ENCODE measurements around the gene MLH3.

GRCh38 chr14:74985028-74985310, 66.3 kb downstream of the MLH3 start:
- TF ChIP-seq ZNF8 (CRISPR knock-in tag; IDR thresholded peaks at IDR 0.05) (no peak), PATZ1 (CRISPR knock-in tag; IDR thresholded peaks at IDR 0.05; ENCODE audit: borderline replicate concordance) (no peak), TOX (CRISPR knock-in tag; IDR thresholded peaks at IDR 0.05; ENCODE audit: borderline replicate concordance) (no peak), ISL1 (CRISPR knock-in tag; IDR thresholded peaks at IDR 0.05) (no peak)
